GM21381 (cell line): ENCODE results near the gene NCLN.

Source experiments
- ATAC-seq: cut with Tn5 transposase; IDR thresholded peaks from one replicate; pipeline ENCODE4 v1.9.1; 2021; ENCODE audit warnings: mild to moderate bottlenecking, moderate library complexity; ENCODE audit not compliant: unreplicated experiment

The NCLN gene

DNA sequence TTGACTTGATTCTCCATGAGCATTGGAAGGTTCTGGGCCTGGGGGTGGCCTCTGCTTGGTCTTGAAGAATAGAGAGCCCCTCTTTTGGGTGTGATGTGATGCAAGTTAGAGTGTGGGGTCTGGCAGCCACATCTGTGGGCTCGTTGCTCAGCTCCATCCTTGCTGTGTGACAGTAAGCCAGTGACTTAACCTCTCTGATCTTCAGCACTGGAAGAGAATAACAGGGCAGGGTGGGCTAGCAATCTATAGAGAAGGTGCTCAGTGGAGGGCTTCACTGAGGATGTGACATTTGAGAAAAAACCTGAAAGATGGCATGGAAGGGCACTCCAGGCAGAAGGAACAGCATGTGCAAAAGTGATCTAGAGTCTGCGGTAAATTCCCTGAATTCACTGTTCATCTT, 66.9 kb downstream of the NCLN start:
- no peak for ATAC-seq

DNA sequence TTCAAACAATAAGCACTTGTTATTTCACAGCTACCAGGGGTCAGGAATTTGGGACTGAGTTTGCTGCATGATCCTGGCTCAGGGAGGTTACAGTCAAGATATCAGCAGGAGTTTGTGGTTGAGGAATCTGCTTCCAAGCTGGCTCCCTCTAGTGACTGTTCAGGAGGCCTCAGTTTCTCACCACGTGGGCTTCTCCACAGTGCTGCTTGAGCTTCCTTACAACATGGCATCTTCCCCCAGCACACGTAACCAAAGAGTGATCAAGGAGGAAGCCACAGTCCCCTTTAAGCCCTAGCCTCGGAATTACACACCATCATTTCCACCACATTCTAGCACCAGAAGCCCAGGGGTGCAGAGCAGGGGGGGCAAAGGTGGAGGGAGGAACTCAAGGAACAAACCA, 67.5 kb downstream of the NCLN start:
- ATAC-seq, result no peak

DNA sequence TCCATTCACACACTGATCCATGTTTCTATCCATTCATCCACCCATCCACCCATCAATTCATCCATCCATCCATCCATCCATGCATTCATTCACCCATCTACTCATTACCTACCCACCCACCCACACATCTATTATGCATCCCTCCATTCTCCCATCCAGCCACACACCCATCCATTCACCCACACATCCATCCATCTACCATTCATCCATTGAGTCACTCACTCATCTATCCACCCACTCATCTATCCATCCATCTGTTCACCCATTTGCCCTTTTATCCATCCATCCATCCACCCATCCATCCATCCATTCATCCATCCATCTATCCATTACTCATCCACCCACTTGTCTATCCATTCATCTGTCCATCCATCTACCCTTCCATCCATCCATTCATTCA, 68.8 kb downstream of the NCLN start:
- ATAC-seq, result no peak

- no peak for ATAC-seq
Measured at GRCh38 chr19:3257071-3257470, 71.3 kb downstream of the NCLN start.
